ENCODE results near the gene CHRNB2.
A peak's percentile ranks its signal among the peaks of the same experiment; 100 is the strongest.
"Not testable (repeated sequence)": the region's sequence is repeated elsewhere in the genome, so short reads cannot be mapped to it uniquely, and the experiment has no call there.

The CHRNB2 gene, protein sequence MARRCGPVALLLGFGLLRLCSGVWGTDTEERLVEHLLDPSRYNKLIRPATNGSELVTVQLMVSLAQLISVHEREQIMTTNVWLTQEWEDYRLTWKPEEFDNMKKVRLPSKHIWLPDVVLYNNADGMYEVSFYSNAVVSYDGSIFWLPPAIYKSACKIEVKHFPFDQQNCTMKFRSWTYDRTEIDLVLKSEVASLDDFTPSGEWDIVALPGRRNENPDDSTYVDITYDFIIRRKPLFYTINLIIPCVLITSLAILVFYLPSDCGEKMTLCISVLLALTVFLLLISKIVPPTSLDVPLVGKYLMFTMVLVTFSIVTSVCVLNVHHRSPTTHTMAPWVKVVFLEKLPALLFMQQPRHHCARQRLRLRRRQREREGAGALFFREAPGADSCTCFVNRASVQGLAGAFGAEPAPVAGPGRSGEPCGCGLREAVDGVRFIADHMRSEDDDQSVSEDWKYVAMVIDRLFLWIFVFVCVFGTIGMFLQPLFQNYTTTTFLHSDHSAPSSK

GRCh38 chr1:154567386-154568156, at the start of gene CHRNB2:
TSS of gene CHRNB2 (plus strand) at chr1:154567778. CDS start at chr1:154568045, 267 bp downstream.
- peak; percentile 34 to 52 (median 39) for DNase-seq (ENCODE audit: low read depth in 3 of 3)

DNA sequence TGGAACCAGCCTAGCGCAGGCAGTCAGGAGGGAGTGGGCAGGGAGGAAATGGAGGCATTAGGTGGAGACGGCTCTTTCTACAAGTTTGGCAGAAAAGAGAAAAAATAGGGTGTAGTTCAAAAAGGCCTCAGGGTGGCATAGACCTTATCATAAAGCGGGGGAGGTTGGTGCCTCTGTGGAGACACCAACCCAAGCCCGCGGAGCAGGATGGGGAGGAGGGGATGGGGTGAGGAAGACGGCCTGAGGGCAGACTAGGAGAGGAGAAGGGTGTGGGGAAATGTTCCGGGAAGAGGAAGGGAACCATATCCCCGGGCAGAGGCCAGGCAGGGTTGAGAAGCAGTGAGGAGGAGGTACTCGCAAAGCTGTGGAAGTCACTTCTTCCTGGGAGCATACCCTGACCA, 48.0 kb upstream of the CHRNB2 start:
- no peak for DNase-seq (ENCODE audit: low read depth in 3 of 3)

DNA sequence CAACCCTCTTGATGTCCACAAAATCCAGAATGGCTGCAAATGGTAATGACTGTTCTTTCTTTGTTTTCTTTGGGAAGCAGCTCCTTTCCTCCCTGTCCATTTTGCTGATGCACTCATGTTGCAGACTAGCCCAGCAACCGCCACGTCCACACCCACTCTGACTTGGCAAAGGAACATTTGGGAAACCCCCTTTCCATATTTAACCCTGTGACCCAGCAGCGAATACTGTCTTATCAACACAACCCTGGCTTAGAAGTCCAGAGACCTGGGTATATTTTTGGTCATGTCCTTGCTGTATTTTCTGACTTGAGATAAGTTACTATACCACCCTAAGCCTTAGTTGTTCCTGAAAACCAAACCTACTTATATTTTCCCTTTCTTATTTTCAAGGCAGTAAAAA, 47.2 kb upstream of the CHRNB2 start:
- no peak for DNase-seq (ENCODE audit: low read depth in 3 of 3)

- no peak for DNase-seq (ENCODE audit: low read depth in 3 of 3)
Measured at GRCh38 chr1:154521695-154522094, 45.9 kb upstream of the CHRNB2 start.

DNA sequence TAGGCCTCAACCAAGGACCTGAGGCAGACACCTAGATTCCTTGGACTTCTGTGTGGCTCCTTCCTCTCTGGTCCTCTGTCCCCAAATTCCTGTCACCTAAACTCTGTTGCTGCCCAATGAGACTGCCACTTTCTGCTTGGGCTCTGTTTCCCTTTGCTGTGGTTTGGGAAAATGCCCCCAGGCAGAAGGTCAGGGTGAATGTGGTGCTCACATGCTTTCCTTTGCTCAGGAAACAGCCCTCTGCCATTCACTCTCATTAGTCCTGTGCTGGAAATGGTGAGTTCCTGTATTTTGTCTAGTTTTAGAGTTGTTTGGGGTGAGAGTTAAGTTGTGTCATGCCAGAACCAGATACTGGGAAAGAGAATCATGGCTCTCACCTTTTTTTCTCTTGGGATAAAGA, 42.7 kb upstream of the CHRNB2 start:
- DNase-seq (ENCODE audit: low read depth in 3 of 3): no peak

- no peak for DNase-seq (ENCODE audit: low read depth in 3 of 3)
Measured at GRCh38 chr1:154527192-154527591, 40.4 kb upstream of the CHRNB2 start.

GRCh38 chr1:154529308-154529707, 38.3 kb upstream of the CHRNB2 start:
- DNase-seq (ENCODE audit: low read depth in 3 of 3): no peak

DNA sequence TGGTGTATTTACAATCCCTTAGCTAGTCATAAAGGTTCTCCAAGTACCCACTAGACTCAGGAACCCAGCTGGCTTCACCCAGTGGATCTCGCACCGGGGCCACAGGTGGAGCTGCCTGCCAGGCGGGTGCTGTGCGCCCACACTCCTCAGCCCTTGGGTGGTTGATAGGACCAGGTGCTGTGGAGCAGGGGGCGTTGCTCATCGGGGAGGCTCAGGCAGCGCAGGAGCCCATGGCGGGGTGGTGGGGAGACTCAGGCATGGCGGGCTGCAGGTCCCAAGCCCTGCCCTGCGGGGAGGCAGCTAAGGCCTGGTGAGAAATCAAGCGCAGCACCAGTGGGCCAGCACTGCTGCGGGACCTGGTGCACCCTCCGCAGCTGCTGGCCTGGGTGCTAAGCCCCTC, 35.6 kb upstream of the CHRNB2 start:
- DNase-seq (ENCODE audit: low read depth in 3 of 3): not testable (repeated sequence)

DNA sequence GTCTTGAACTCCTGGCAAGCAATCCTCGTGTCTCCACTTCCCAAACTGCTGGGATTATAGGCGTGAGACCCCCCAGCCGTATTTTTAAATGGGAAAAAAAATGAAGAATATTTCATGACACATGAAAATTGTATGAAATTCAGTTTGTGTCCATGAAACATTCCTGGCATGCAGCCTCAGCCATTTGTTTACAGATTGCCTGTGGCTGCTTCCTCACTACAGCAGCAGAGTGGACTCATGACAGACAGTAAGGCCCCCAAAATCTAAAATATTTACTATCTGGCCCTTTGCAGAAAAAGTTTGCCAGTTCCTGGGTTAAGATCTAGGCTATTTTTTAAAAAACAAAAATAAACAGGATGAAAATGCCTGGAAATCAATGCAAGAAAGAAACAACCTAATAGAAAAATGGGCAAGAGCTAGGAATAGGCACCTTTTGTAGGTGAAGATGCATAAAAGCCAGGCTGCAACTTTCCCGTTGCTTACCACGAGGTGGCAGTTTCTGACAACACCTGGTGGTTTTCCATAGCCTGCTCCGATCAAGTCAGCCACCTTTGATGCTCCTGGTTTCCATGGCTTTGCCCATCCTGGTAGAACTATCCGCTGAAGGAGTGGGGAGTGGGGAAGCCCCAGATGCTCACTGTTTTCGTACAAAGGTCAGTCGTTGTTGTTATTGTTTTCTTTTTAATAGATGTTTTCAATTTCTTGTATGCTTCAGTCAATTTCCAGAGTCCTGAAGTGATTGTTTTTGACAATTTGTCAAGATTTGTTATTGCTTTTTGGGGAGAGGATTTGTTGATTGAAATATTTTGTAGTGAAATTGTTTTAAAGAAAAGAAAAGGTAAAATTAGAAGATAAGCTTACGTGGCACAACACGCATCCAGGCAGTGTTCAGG, 33.4 kb upstream of the CHRNB2 start:
- DNase-seq (ENCODE audit: low read depth in 3 of 3): no peak

GRCh38 chr1:154536570-154536969, 31.0 kb upstream of the CHRNB2 start:
- DNase-seq (ENCODE audit: low read depth in 3 of 3): no peak

DNA sequence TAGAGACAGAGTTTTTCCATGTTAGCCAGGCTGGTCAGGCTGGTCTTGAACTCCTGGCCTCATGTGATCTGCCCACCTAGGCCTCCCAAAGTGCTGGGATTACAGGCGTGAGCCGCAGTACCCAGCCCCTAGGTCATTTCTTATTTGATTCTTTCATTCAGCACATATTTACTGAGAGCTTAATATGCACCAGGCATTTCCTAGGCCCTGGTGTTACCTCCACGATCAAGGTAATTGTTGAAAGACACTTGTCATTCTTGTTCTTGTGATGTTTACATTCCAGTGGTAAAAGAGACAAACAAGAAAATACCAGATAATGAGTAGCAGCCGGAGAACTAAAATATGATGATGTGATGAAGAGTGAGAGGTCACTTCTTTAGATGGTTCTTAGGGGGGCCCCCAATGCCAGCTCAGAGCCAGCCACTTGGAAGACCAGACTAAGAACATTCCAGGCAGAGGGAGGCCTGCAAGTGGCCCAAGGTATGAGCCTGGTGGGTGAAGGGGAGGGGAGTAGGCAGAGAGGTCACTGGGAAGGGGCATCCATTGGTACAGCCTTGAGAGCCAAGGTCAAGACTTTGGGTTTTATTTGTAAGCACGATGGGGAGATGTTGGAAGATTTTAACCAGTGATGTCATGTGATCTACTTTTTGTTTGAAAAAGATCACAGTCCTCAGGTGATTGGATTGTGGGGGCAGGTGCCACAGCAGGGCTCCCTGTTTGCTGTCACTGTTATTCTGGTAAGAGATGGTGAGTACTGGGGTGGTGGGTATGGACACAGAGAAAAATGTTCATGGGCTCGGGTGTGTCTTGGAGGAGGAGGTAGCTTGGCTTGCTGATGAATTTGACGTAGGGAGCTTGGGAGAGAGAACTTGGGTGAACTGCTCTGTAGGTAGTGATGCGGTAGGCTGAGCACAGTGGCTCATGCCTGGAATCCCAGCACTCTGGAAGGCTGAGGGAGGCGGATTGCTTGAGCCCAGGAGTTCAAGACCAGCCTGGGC, 27.8 kb upstream of the CHRNB2 start:
- DNase-seq (ENCODE audit: low read depth in 3 of 3): no peak

GRCh38 chr1:154541231-154541630, 26.3 kb upstream of the CHRNB2 start:
- DNase-seq (ENCODE audit: low read depth in 3 of 3): no peak

GRCh38 chr1:154546264-154547063, 21.1 kb upstream of the CHRNB2 start:
- no peak for DNase-seq (ENCODE audit: low read depth in 3 of 3)

GRCh38 chr1:154547105-154547732, 20.4 kb upstream of the CHRNB2 start:
- DNase-seq (ENCODE audit: low read depth in 3 of 3): no peak

DNA sequence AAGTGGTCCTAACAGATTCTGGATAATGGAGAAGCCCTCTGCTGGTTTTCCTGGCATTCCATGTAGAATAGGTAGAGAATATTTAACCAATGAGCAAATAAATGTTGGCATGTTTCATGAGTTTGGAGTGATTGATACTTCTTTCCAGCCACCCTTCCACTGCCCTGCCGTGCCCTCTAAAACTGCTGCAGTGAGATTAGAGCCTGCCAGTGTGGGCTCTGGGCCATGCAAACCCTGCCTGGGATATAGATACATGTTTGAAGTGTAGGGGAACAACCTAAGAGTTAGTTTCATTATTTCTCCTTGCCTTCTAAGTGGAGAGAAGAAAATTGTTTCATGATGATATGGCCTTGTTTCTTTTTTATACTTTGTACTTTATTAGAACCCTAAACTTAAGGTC, 19.6 kb upstream of the CHRNB2 start:
- DNase-seq (ENCODE audit: low read depth in 3 of 3): no peak

DNA sequence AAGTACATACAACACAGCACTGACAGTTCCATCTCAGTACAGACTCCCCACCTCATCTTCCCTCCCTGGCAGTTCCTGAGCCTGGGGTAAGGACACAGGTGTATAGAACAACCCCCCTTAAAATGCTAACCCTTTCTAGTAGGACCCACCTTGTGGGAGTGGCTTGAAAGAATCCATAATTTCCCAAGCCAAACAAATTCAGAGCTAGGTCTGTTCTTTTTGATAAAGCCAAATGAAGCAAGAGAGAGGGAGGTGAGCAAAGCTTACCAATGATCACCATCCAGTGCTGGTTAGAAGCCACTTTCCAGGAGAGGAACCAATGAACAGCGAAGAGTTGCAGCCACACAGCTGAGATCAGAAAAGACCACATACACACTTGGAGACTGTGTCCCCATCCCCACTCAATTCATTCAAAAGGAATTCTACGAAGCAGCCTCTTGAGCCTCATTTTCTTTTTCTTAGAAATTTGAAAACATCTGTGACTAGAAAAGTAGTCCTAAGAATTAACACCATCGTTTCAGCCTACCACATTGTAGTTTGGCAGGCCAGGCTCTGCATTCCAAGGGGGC, 18.3 kb upstream of the CHRNB2 start:
- DNase-seq (ENCODE audit: low read depth in 3 of 3): no peak

GRCh38 chr1:154550070-154550469, 17.5 kb upstream of the CHRNB2 start:
- DNase-seq (ENCODE audit: low read depth in 3 of 3): no peak

DNA sequence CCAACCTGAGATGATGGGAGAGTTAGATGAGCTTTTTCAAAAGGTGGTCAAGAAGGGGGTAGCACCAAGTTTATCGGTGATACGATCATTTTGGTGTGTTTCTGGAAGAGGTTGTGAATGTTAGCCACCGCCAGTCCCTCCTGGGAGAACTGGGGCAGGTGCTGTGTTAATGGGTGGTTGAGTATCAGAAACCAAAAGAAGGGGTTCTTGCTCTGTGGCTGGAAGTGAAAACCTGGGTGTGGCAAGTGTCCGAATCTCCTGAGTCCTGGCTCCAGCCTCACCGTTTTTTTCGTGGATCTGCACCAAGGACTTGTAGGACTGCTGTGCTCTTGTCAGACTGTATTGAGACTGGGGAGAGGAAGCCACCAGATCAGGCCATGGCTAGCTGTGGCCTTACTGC, 16.9 kb upstream of the CHRNB2 start:
- DNase-seq (ENCODE audit: low read depth in 3 of 3): no peak

GRCh38 chr1:154551474-154551873, 16.1 kb upstream of the CHRNB2 start:
- DNase-seq (ENCODE audit: low read depth in 3 of 3): no peak

Measured in stimulated activated CD4-positive, alpha-beta T cell treated with anti-CD3 and anti-CD28 coated beads, TNF-alpha, amount 100 ng/mL, for 4 hours (primary cell).